HG03342 (cell line): ENCODE measurements around the gene OR4K14.
"Not testable (repeated sequence)": the region's sequence is repeated elsewhere in the genome, so short reads cannot be mapped to it uniquely, and the experiment has no call there.

ENCODE experiments used
- ATAC-seq: cut with Tn5 transposase; IDR thresholded peaks from one replicate; pipeline ENCODE4 v1.9.1; 2021; ENCODE audit warnings: mild to moderate bottlenecking, moderate library complexity; ENCODE audit not compliant: unreplicated experiment

Gene OR4K14

GRCh38 chr14:20019257-20019865 is at the start of gene OR4K14:
Gene OR4K14, minus strand, starts transcription at chr14:20019307. Its CDS starts 4,114 bp downstream, at chr14:20015193.
- ATAC-seq, result no peak

- no peak for ATAC-seq
Measured at GRCh38 chr14:20059745-20060144, 40.6 kb upstream of the OR4K14 start, which contains the start of gene OR4L1. Gene OR4L1, plus strand, starts transcription at chr14:20060045. Its CDS starts 0 bp downstream, at chr14:20060045.

GRCh38 chr14:20048202-20048601 is 29.1 kb upstream of the OR4K14 start:
- no peak for ATAC-seq

GRCh38 chr14:20044243-20044642 is 25.1 kb upstream of the OR4K14 start:
- ATAC-seq, result no peak

- no peak for ATAC-seq
Measured at GRCh38 chr14:20035938-20036337, 16.8 kb upstream of the OR4K14 start, which contains the start of gene OR4K13. Gene OR4K13, minus strand, starts transcription at chr14:20036038. Its CDS starts 1,280 bp downstream, at chr14:20034758.

GRCh38 chr14:20035449-20035848 is 16.3 kb upstream of the OR4K14 start:
- no peak for ATAC-seq

- ATAC-seq, result no peak
Measured at GRCh38 chr14:20031058-20031457, 12.0 kb upstream of the OR4K14 start.

GRCh38 chr14:20008156-20008555 is 11.0 kb downstream of the OR4K14 start:
- no peak for ATAC-seq

- ATAC-seq, result no peak
Measured at GRCh38 chr14:20002319-20002718, 16.8 kb downstream of the OR4K14 start.

GRCh38 chr14:20001863-20002262 is 17.2 kb downstream of the OR4K14 start, which contains the start of gene OR4Q2:
Gene OR4Q2, plus strand, starts transcription at chr14:20002163.
- no peak for ATAC-seq

- no peak for ATAC-seq
Measured at GRCh38 chr14:19993438-19993837, 25.7 kb downstream of the OR4K14 start.

- ATAC-seq, result no peak
Measured at GRCh38 chr14:19975291-19975690, 43.8 kb downstream of the OR4K14 start, which contains the start of gene OR4K15. Gene OR4K15, plus strand, starts transcription at chr14:19975591. Its CDS starts 0 bp downstream, at chr14:19975591.

GRCh38 chr14:19974844-19975243 is 44.3 kb downstream of the OR4K14 start:
- no peak for ATAC-seq

- not testable (repeated sequence) for ATAC-seq
Measured at GRCh38 chr14:19969735-19970134, 49.4 kb downstream of the OR4K14 start.
